BE2C (cell line): ENCODE measurements around the gene SHC2.

Source experiments
- DNase-seq: peaks from one replicate; pipeline ENCODE4 v3.0.0-alpha.2; 2020
- H3K27me3 ChIP-seq: fragments of 250-450 bp; sonication (Bioruptor Pico); 2 replicates; pipeline ENCODE4 v1.5.1; 2020; ENCODE audit warnings: mild to moderate bottlenecking
- H3K36me3 ChIP-seq: fragments of 250-450 bp; sonication (Bioruptor Pico); 2 replicates; pipeline ENCODE4 v1.5.1; 2020; ENCODE audit warnings: mild to moderate bottlenecking
- H3K4me1 ChIP-seq: fragments of 250-450 bp; sonication (Bioruptor Pico); 2 replicates; pipeline ENCODE4 v1.5.1; 2020
- H3K4me3 ChIP-seq: 2 replicates; pipeline ENCODE4 v1.5.1; 2011; ENCODE audit warnings: low read depth, low read length
- H3K9me3 ChIP-seq: fragments of 250-450 bp; sonication (Bioruptor Pico); 2 replicates; pipeline ENCODE4 v1.5.1; 2020
- TF ChIP-seq, protein P1 (sequence below): IDR thresholded peaks from 2 replicates; pipeline ENCODE4 v1.5.1; 2012; ENCODE audit warnings: mild to moderate bottlenecking, low read depth, low read length

The SHC2 gene

DNA sequence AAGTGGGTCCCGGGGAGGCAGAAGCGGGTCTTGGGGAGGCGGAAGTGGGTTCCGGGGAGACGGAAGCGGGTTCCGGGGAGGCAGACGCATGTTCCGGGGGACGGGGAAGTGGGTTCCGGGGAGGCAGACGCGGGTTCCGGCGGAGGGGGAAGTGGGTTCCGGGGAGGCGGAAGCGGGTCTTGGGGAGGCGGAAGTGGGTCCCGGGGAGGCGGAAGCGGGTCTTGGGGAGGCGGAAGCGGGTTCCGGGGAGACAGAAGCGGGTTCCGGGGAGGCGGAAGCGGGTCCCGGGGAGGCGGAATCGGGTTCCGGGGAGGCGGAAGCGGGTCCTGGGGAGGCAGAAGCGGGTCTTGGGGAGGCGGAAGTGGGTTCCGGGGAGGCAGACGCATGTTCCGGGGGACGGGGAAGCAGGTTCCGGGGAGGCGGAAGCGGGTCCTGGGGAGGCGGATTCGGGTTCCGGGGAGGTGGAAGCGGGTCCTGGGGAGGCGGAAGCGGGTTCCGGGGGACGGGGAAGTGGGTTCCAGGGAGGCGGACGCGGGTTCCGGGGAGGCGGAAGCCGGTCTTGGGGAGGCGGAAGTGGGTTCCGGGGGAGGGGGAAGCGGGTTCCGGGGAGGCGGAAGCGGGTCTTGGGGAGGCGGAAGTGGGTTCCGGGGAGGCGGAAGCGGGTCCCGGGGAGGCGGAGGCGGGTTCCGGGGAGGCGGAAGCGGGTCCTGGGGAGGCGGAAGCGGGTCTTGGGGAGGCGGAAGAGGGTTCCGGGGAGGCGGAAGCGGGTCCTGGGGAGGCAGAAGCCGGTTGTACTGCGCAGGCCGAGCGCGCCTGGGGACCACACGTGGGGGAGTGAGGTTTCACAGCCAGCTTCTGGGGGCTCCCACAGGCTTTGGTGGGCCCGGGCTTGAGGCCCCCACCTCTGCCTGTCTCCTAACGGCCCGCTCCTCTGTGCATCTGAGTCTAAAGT is 2.5 kb downstream of the SHC2 start:
- no peak for DNase-seq
- TF ChIP-seq, protein P1, sequence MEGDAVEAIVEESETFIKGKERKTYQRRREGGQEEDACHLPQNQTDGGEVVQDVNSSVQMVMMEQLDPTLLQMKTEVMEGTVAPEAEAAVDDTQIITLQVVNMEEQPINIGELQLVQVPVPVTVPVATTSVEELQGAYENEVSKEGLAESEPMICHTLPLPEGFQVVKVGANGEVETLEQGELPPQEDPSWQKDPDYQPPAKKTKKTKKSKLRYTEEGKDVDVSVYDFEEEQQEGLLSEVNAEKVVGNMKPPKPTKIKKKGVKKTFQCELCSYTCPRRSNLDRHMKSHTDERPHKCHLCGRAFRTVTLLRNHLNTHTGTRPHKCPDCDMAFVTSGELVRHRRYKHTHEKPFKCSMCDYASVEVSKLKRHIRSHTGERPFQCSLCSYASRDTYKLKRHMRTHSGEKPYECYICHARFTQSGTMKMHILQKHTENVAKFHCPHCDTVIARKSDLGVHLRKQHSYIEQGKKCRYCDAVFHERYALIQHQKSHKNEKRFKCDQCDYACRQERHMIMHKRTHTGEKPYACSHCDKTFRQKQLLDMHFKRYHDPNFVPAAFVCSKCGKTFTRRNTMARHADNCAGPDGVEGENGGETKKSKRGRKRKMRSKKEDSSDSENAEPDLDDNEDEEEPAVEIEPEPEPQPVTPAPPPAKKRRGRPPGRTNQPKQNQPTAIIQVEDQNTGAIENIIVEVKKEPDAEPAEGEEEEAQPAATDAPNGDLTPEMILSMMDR: no peak
- H3K27me3 ChIP-seq: peaks cover 18% of the 10 kb centered on the region
- H3K36me3 ChIP-seq: no peaks in the 10 kb centered on the region
- no peaks in the 10 kb centered on the region for H3K9me3 ChIP-seq
- no peaks in the 10 kb centered on the region for H3K4me1 ChIP-seq
- no peak overlapping the region for H3K4me3 ChIP-seq

DNA sequence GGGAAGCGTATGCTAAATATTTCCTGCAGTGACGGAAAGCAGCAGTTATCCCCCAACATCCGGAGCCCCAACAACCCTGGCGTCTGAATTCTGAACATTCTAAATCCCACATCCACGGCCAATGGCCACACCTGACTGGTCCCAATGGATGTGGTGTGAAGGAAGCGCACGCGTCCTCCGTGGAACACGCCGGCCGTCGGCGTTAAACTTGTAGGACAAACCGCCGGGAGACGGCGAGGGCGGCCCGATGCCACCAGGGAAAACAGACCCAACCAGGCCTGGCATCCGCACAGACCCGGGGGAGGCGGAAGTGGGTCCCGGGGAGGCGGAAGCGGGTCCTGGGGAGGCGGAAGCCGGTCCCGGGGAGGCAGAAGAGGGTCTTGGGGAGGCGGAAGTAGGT is 3.2 kb downstream of the SHC2 start:
- DNase-seq: no peak
- Histone ChIP-seq H3K27me3 (peaks cover 18% of the 10 kb centered on the region), H3K9me3 (no peaks in the 10 kb centered on the region), H3K4me1 (no peaks in the 10 kb centered on the region), H3K4me3 (no peak overlapping the region), H3K36me3 (no peaks in the 10 kb centered on the region)
- TF ChIP-seq, protein P1: no peak

DNA sequence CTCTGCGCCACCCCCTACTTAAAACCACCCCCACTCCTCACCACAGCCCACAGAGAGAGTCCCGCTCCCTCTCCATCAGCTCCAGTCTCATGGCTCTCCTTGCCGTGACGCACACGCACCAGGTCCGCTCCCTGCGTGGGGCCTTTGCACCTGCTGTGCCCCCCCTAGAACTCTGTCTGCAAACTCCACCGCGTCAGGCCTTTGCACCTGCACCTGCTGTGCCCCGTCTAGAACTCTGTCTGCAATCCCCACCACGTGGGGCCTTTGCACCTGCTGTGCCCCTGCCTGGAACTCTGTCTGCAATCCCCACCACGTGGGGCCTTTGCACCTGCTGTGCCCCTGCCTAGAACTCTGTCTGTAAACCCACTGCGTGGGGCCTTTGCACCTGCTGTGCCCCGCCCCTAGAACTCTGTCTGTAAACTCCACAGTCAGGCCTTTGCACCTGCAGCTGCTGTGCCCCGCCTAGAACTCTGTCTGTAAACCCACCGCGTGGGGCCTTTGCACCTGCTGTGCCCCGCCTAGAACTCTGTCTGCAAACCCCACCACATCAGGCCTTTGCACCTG is 4.2 kb downstream of the SHC2 start:
- peaks cover 11% of the 10 kb centered on the region for H3K27me3 ChIP-seq
- H3K36me3 ChIP-seq: no peaks in the 10 kb centered on the region
- TF ChIP-seq, protein P1: no peak
- no peak for DNase-seq
- peaks cover 3% of the 10 kb centered on the region; the same call in 1 of the 2 replicates for H3K9me3 ChIP-seq
- no peak overlapping the region for H3K4me3 ChIP-seq
- no peaks in the 10 kb centered on the region for H3K4me1 ChIP-seq

DNA sequence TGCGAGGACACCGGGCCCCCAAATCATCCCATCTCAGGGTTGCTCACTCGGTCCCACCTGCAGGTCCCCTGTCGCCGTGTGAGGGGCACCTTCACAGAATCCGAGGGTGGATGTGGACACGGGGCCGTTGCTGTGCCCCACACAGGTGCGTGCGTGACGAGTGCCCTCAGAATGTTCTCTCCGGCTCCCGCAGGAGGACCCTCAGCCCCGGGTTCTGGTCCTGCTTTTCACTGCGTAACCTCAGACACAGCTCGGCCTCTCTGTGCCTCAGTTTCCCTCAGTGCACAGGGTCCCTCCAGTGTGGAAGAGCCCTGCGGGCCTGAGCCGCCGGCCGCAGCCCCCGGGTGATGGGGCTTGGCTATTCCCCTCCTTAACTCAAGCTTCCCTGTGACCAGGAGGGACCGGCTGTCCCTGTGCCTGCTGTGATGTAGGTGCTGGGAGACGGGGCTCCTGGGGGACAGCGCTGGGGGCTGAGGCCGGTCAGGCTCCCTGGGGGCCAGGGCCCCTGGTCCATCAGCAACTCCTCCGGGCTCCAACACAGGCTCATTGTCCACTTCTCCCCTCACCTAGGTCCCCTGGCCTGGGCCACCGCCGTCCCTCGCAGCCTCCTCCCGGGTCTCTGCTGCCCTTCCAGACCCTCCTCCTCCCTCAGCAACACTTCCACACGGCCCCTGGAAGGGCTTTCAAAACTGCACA is 4.8 kb downstream of the SHC2 start:
- Histone ChIP-seq H3K4me3 (no peak overlapping the region), H3K27me3 (peaks cover 9% of the 10 kb centered on the region), H3K4me1 (no peaks in the 10 kb centered on the region), H3K9me3 (peaks cover 5% of the 10 kb centered on the region; the same call in 1 of the 2 replicates), H3K36me3 (no peaks in the 10 kb centered on the region)
- no peak for DNase-seq
- TF ChIP-seq, protein P1: no peak

DNA sequence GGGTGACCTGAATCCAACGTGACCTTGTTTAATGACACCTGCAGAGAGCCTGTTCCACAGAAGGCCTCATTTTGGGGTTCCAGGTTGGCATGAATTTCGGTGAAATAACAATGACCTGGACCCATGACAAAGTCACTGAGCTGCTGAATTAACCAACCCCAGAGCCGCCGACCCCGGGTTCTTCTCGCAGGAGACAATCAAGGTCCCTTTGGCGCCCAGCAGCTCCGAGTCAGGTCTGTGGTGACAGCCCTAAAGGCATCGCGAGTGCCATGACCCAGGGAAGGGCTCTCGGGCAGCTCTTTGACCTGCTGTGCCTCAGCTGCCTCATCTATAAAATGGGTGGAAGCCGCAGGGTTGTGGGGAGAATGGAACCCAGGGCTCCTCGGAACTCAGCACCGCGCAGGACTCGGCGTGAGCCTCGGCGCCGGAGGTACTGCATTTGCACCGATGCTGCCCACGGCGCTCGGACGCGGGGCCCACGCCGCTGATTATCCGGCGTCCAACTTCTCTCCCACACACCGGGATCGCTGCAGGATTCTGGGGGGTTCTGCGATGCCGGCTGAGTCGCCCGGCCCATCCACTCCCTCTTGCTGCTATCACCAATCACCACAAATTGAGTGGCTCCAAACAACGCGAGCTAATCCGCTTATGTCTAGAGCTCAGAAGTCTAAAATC is 5.7 kb downstream of the SHC2 start:
- H3K4me1 ChIP-seq: no peaks in the 10 kb centered on the region
- no peak for DNase-seq
- no peak overlapping the region for H3K4me3 ChIP-seq
- peaks cover 5% of the 10 kb centered on the region; the same call in 1 of the 2 replicates for H3K9me3 ChIP-seq
- no peaks in the 10 kb centered on the region for H3K36me3 ChIP-seq
- peaks cover 6% of the 10 kb centered on the region for H3K27me3 ChIP-seq
- TF ChIP-seq, protein P1: no peak
